NB4 (cell line): Measurements from ENCODE around the gene HOTAIR.

Experiments used
- CTCF ChIP-seq: IDR thresholded peaks from one replicate; pipeline ENCODE4 v1.5.1; 2012; ENCODE audit warnings: low read depth, low read length
- MAX ChIP-seq: IDR thresholded peaks from 2 replicates; pipeline ENCODE4 v1.6.1; 2011; ENCODE audit warnings: low read depth, low read length
- POLR2A ChIP-seq: IDR thresholded peaks from 2 replicates; pipeline ENCODE4 v1.6.1; 2011; ENCODE audit warnings: mild to moderate bottlenecking; ENCODE audit not compliant: insufficient read length; ENCODE audit errors: extremely low read depth

GRCh38 chr12:53959314-53959713, 15.4 kb downstream of the HOTAIR start:
- TF ChIP-seq CTCF (no peak), POLR2A (no peak), MAX (no peak)
